Esophagus squamous epithelium (tissue), 4 donors: Measurements from ENCODE around the gene IRF2BPL.

ENCODE experiments used
- POLR2A ChIP-seq, 4 donors: fragments of 450-650 bp; IDR thresholded peaks; one replicate each; pipeline ENCODE4 v1.6.1; 2017; ENCODE audit warnings: antibody characterized with exemption in 4 of 4, mild to moderate bottlenecking in 4 of 4, moderate library complexity in 3 of 4
- TF ChIP-seq, protein P1 (sequence below), 6 experiments: fragments of 450-650 bp in 4 of 6; fragments of 200-600 bp in 2 of 6; sonication (generic) in 2 of 6; IDR thresholded peaks; one replicate each; pipeline ENCODE4 v1.5.1; 2016 to 2019; ENCODE audit warnings: antibody characterized with exemption in 6 of 6, mild to moderate bottlenecking in 4 of 6, moderate library complexity in 4 of 6

GRCh38 chr14:76995279-76996035, 33.1 kb downstream of the IRF2BPL start:
- TF ChIP-seq, protein P1, sequence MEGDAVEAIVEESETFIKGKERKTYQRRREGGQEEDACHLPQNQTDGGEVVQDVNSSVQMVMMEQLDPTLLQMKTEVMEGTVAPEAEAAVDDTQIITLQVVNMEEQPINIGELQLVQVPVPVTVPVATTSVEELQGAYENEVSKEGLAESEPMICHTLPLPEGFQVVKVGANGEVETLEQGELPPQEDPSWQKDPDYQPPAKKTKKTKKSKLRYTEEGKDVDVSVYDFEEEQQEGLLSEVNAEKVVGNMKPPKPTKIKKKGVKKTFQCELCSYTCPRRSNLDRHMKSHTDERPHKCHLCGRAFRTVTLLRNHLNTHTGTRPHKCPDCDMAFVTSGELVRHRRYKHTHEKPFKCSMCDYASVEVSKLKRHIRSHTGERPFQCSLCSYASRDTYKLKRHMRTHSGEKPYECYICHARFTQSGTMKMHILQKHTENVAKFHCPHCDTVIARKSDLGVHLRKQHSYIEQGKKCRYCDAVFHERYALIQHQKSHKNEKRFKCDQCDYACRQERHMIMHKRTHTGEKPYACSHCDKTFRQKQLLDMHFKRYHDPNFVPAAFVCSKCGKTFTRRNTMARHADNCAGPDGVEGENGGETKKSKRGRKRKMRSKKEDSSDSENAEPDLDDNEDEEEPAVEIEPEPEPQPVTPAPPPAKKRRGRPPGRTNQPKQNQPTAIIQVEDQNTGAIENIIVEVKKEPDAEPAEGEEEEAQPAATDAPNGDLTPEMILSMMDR (IDR thresholded peaks at IDR 0.05): no peak
- no peak for TF ChIP-seq POLR2A (IDR thresholded peaks at IDR 0.05)
